Measurements from ENCODE around the gene ZNF606. TPM values are rescaled to one million over a fixed set of nuclear protein-coding genes. Genes with fewer than 3 reads are reported as not detected.

Gene ZNF606
- total RNA-seq, 1 experiment from 2014 or later = 16.1 TPM

GRCh38 chr19:58044391-58044790 is 41.8 kb upstream of the ZNF606 start:
- intact Hi-C loops (cut with micrococcal nuclease; ENCODE audit: unreplicated experiment) = no loop called here
- CTCF ChIA-PET = no interaction called here
- in situ Hi-C loops (cut with HindIII; ENCODE audit: low pct_unique_long_range_greater_than_20kb, low sequenced_read_pairs) = no loop called here
- Histone ChIP-seq H3K9me3 (ENCODE audit: control insufficient read depth, insufficient read depth, low read depth, low read length) (peaks cover 6% of the 10 kb centered on the region; the same call in 1 of the 2 replicates), H3K27ac (ENCODE audit: low read length) (no peak overlapping the region), H3K27me3 (ENCODE audit: control insufficient read depth, insufficient read depth, low read length) (no peaks in the 10 kb centered on the region), H3K4me1 (ENCODE audit: control insufficient read depth, insufficient read depth, low read length) (no peaks in the 10 kb centered on the region), H3K36me3 (ENCODE audit: control insufficient read depth, insufficient read depth, low read length) (no peaks in the 10 kb centered on the region), H3K4me3 (ENCODE audit: low read depth in 2 of 2, low read length in 2 of 2) (no peak overlapping the region)
- no peak for TF ChIP-seq SIN3A (IDR thresholded peaks at IDR 0.05; ENCODE audit: borderline replicate concordance, insufficient read depth, low read depth, low read length)
- TF ChIP-seq REST (IDR thresholded peaks at IDR 0.05; ENCODE audit: insufficient read depth in 1 of 2, low read depth in 2 of 2, low read length in 1 of 2) = no peak
- TF ChIP-seq TCF7L2 (IDR thresholded peaks at IDR 0.05; ENCODE audit: low read depth, low read length) = no peak
- TF ChIP-seq POLR2AphosphoS5 (IDR thresholded peaks at IDR 0.05; ENCODE audit: low read depth, low read length) = no peak
- TF ChIP-seq CTCF (IDR thresholded peaks at IDR 0.05) = no peak
- DNase-seq (ENCODE audit: low read depth, low spot score) (no peak), ATAC-seq (no peak)
- BruUV-seq (replicated peaks) = no TSS peak
- POLR2A ChIA-PET = no interaction called here

GRCh38 chr19:58042495-58043340 is 40.1 kb upstream of the ZNF606 start:
- in situ Hi-C loops (cut with HindIII; ENCODE audit: low pct_unique_long_range_greater_than_20kb, low sequenced_read_pairs) (no loop called here), intact Hi-C loops (cut with micrococcal nuclease; ENCODE audit: unreplicated experiment) (no loop called here)
- H3K27me3 ChIP-seq (ENCODE audit: control insufficient read depth, insufficient read depth, low read length) = no peaks in the 10 kb centered on the region
- H3K27ac ChIP-seq (ENCODE audit: low read length) = no peak overlapping the region
- DNase-seq (ENCODE audit: low read depth, low spot score) (no peak), ATAC-seq (no peak)
- ChIA-PET CTCF (interaction anchor here (0.5 kb wide), 2 partner anchors 31 to 273 kb away, joined by 3 to 4 read pairs; no protein-coding TSS in a partner anchor), POLR2A (no interaction called here)
- H3K4me3 ChIP-seq (ENCODE audit: low read depth in 2 of 2, low read length in 2 of 2) = no peak overlapping the region
- H3K36me3 ChIP-seq (ENCODE audit: control insufficient read depth, insufficient read depth, low read length) = no peaks in the 10 kb centered on the region
- no TSS peak for BruUV-seq (replicated peaks)
- TF ChIP-seq CTCF (IDR thresholded peaks at IDR 0.05) (no peak), POLR2AphosphoS5 (IDR thresholded peaks at IDR 0.05; ENCODE audit: low read depth, low read length) (no peak), REST (IDR thresholded peaks at IDR 0.05; ENCODE audit: insufficient read depth in 1 of 2, low read depth in 2 of 2, low read length in 1 of 2) (no peak), SIN3A (IDR thresholded peaks at IDR 0.05; ENCODE audit: borderline replicate concordance, insufficient read depth, low read depth, low read length) (no peak), TCF7L2 (IDR thresholded peaks at IDR 0.05; ENCODE audit: low read depth, low read length) (no peak)
- peaks cover 6% of the 10 kb centered on the region; the same call in 1 of the 2 replicates for H3K9me3 ChIP-seq (ENCODE audit: control insufficient read depth, insufficient read depth, low read depth, low read length)
- H3K4me1 ChIP-seq (ENCODE audit: control insufficient read depth, insufficient read depth, low read length) = no peaks in the 10 kb centered on the region

Measured in Panc1 (cell line).